Measurements from ENCODE around the gene C1orf122. TPM values are rescaled to one million over a fixed set of nuclear protein-coding genes. Genes with fewer than 3 reads are reported as not detected.
A peak's percentile ranks its signal among the peaks of the same experiment; 100 is the strongest.

Gene C1orf122
- total and polyA plus RNA-seq, 2 of the 13 experiments (the other 11 are each of a cell fraction or from before 2014, with no cell fraction given), result 18.7 to 40.6 TPM

DNA sequence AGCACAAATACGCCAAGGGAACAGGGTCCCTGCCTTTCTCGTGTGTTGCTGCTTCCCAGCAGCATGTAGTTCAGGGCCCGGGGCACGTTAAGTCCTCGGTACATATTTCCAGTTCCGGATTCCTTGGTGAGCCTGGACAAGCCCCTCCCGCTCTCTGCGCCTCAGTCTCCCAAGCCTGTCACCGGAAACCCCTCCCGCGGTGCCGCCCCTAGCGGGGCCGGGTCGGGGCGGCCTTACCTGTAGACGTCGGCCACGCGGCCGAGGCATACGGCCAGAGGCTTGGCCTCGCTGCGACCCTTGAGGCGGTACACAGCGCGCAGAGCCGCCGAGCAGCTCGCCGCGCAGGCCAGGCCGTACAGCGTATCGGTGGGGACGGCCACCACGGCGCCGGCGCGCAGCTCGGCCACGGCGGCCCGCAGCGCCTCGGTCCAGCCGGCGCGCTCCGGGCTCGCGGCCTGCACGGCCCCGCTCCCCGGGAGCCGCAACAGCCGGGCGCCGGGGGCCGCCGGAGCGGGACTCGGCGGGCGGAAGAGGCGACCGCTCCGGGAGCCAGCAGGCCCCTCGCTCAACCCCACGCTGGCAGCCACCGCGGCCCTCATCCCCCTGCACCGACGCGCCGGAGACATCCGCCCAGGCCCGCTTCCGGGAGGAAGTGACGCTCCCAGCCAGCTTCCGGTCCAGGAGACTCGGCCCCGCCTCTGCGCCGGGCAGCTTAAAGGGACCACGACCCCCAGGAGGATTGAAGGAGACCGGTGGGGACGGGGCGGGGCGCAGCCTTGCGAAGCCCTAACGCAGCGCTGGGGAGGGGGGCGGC, at the start of gene C1orf122, which contains the start of gene YRDC (continued):
- TF ChIP-seq GATAD1 (CRISPR knock-in tag; IDR thresholded peaks at IDR 0.05), result peak; percentile 83
- peak; percentile 82 for TF ChIP-seq PHF8 (CRISPR knock-in tag; IDR thresholded peaks at IDR 0.05)
- TF ChIP-seq, protein P1, sequence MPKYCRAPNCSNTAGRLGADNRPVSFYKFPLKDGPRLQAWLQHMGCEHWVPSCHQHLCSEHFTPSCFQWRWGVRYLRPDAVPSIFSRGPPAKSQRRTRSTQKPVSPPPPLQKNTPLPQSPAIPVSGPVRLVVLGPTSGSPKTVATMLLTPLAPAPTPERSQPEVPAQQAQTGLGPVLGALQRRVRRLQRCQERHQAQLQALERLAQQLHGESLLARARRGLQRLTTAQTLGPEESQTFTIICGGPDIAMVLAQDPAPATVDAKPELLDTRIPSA (CRISPR knock-in tag; IDR thresholded peaks at IDR 0.05; ENCODE audit: borderline replicate concordance), result no peak
- TF ChIP-seq, protein P2, sequence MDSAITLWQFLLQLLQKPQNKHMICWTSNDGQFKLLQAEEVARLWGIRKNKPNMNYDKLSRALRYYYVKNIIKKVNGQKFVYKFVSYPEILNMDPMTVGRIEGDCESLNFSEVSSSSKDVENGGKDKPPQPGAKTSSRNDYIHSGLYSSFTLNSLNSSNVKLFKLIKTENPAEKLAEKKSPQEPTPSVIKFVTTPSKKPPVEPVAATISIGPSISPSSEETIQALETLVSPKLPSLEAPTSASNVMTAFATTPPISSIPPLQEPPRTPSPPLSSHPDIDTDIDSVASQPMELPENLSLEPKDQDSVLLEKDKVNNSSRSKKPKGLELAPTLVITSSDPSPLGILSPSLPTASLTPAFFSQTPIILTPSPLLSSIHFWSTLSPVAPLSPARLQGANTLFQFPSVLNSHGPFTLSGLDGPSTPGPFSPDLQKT (CRISPR knock-in tag; IDR thresholded peaks at IDR 0.05; ENCODE audit: borderline replicate concordance), result peak; percentile 19; the same call in 1 of the 2 replicates
- no peak for TF ChIP-seq RARG (CRISPR knock-in tag; IDR thresholded peaks at IDR 0.05; ENCODE audit: low read depth)
- TF ChIP-seq, protein P3, sequence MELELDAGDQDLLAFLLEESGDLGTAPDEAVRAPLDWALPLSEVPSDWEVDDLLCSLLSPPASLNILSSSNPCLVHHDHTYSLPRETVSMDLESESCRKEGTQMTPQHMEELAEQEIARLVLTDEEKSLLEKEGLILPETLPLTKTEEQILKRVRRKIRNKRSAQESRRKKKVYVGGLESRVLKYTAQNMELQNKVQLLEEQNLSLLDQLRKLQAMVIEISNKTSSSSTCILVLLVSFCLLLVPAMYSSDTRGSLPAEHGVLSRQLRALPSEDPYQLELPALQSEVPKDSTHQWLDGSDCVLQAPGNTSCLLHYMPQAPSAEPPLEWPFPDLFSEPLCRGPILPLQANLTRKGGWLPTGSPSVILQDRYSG (CRISPR knock-in tag; IDR thresholded peaks at IDR 0.05), result 0 out of 2 replicates have a peak, but pooled peaks have one; percentile 11
- TF ChIP-seq, protein P4, sequence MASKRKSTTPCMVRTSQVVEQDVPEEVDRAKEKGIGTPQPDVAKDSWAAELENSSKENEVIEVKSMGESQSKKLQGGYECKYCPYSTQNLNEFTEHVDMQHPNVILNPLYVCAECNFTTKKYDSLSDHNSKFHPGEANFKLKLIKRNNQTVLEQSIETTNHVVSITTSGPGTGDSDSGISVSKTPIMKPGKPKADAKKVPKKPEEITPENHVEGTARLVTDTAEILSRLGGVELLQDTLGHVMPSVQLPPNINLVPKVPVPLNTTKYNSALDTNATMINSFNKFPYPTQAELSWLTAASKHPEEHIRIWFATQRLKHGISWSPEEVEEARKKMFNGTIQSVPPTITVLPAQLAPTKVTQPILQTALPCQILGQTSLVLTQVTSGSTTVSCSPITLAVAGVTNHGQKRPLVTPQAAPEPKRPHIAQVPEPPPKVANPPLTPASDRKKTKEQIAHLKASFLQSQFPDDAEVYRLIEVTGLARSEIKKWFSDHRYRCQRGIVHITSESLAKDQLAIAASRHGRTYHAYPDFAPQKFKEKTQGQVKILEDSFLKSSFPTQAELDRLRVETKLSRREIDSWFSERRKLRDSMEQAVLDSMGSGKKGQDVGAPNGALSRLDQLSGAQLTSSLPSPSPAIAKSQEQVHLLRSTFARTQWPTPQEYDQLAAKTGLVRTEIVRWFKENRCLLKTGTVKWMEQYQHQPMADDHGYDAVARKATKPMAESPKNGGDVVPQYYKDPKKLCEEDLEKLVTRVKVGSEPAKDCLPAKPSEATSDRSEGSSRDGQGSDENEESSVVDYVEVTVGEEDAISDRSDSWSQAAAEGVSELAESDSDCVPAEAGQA (IDR thresholded peaks at IDR 0.05; ENCODE audit: low read depth), result 0 out of 2 replicates have a peak, but pooled peaks have one; percentile 20
- TF ChIP-seq, protein P4 (CRISPR knock-in tag; IDR thresholded peaks at IDR 0.05; ENCODE audit: borderline replicate concordance), result no peak
- TF ChIP-seq ESRRA (CRISPR knock-in tag; IDR thresholded peaks at IDR 0.05; ENCODE audit: low read depth), result no peak
- no peak for TF ChIP-seq CC2D1A (CRISPR knock-in tag; IDR thresholded peaks at IDR 0.05)
- TF ChIP-seq BRD4 (CRISPR knock-in tag; IDR thresholded peaks at IDR 0.05), result no peak
- no peak for TF ChIP-seq ARID2 (CRISPR knock-in tag; IDR thresholded peaks at IDR 0.05; ENCODE audit: borderline replicate concordance)
- TF ChIP-seq, protein P5, sequence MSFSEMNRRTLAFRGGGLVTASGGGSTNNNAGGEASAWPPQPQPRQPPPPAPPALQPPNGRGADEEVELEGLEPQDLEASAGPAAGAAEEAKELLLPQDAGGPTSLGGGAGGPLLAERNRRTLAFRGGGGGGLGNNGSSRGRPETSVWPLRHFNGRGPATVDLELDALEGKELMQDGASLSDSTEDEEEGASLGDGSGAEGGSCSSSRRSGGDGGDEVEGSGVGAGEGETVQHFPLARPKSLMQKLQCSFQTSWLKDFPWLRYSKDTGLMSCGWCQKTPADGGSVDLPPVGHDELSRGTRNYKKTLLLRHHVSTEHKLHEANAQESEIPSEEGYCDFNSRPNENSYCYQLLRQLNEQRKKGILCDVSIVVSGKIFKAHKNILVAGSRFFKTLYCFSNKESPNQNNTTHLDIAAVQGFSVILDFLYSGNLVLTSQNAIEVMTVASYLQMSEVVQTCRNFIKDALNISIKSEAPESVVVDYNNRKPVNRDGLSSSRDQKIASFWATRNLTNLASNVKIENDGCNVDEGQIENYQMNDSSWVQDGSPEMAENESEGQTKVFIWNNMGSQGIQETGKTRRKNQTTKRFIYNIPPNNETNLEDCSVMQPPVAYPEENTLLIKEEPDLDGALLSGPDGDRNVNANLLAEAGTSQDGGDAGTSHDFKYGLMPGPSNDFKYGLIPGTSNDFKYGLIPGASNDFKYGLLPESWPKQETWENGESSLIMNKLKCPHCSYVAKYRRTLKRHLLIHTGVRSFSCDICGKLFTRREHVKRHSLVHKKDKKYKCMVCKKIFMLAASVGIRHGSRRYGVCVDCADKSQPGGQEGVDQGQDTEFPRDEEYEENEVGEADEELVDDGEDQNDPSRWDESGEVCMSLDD (CRISPR knock-in tag; IDR thresholded peaks at IDR 0.05; ENCODE audit: borderline replicate concordance), result peak; percentile 76; the same call in 1 of the 2 replicates
- TF ChIP-seq, protein P6, sequence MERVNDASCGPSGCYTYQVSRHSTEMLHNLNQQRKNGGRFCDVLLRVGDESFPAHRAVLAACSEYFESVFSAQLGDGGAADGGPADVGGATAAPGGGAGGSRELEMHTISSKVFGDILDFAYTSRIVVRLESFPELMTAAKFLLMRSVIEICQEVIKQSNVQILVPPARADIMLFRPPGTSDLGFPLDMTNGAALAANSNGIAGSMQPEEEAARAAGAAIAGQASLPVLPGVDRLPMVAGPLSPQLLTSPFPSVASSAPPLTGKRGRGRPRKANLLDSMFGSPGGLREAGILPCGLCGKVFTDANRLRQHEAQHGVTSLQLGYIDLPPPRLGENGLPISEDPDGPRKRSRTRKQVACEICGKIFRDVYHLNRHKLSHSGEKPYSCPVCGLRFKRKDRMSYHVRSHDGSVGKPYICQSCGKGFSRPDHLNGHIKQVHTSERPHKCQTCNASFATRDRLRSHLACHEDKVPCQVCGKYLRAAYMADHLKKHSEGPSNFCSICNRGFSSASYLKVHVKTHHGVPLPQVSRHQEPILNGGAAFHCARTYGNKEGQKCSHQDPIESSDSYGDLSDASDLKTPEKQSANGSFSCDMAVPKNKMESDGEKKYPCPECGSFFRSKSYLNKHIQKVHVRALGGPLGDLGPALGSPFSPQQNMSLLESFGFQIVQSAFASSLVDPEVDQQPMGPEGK (CRISPR knock-in tag; IDR thresholded peaks at IDR 0.05), result peak; percentile 94
